Measurements from ENCODE around the gene MMP11.

The MMP11 gene

DNA sequence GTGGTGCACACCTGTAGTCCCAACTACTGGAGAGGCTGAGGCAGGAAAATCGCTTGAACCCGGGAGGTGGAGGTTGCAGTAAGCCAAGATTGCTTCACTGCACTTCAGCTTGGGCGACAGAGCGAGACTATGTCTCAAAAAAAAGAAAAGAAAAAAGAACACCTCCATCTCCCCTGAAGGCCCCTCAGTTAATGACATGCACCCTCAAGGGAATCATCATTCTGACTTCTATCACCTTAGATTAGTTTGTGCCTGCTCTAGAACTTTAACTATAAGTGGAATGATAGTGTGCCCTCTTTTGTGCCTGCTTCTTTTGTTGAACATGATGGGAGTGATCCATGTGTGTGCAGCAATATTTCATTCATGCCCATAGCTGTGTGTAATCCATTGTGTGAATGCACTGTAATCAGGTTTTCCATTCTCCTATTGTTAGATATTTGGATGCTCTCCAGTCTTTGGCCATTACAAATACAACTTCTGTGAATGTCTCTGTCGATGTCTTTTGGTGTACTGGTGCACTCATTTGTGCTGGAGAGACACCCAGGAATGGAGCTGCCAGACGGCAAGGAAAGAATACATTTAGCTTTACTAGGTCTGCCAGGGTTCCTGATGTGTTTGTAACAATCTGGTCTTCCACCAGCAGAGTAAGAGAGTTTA, 17.5 kb upstream of the MMP11 start:
- intact Hi-C loops (cut with DNase I): no loop called here
- DNase-seq: peak in 1 of 42 donors; percentile 53

GRCh38 chr22:23755711-23756110, 16.9 kb upstream of the MMP11 start:
- DNase-seq: no peak
- intact Hi-C loops (cut with DNase I): no loop called here

DNA sequence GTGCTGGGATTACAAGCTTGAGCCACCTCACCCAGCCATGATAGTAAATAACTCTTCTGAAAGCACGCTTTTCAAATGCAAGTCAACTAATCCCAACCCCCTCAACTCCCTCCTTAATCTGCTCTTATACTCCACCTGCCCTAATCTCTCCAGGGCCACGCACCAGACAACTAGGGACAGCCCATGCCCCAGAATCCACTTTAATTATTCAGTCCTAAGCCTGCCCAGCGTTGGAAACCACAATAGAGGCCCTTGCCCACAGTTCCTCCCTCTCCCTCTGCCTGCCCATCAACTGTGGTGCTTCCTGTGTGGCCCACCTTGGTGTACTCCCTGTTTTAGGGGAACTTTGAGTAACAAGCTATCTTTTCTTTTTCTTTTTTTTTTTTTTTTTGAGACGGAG, 15.8 kb upstream of the MMP11 start:
- DNase-seq: no peak
- intact Hi-C loops (cut with DNase I): no loop called here

GRCh38 chr22:23759566-23759965, 13.1 kb upstream of the MMP11 start:
- DNase-seq: no peak
- intact Hi-C loops (cut with DNase I): no loop called here

GRCh38 chr22:23760056-23760455, 12.6 kb upstream of the MMP11 start:
- intact Hi-C loops (cut with DNase I): no loop called here
- DNase-seq: no peak

- DNase-seq: peak in 20 of 42 donors; percentile 26 to 71 (median 48)
- intact Hi-C loops (cut with DNase I): no loop called here
Observed at GRCh38 chr22:23762842-23763578, 9.6 kb upstream of the MMP11 start, which contains the start of gene C22orf15. Gene C22orf15 (plus strand): TSS chr22:23762990. CDS start chr22:23763307, 317 bp downstream.

- intact Hi-C loops (cut with DNase I): no loop called here
- DNase-seq: peak in 15 of 42 donors; percentile 22 to 65 (median 45)
Observed at GRCh38 chr22:23763579-23763945, 9.1 kb upstream of the MMP11 start.

- DNase-seq: no peak
Observed at GRCh38 chr22:23763954-23764353, 8.7 kb upstream of the MMP11 start.

DNA sequence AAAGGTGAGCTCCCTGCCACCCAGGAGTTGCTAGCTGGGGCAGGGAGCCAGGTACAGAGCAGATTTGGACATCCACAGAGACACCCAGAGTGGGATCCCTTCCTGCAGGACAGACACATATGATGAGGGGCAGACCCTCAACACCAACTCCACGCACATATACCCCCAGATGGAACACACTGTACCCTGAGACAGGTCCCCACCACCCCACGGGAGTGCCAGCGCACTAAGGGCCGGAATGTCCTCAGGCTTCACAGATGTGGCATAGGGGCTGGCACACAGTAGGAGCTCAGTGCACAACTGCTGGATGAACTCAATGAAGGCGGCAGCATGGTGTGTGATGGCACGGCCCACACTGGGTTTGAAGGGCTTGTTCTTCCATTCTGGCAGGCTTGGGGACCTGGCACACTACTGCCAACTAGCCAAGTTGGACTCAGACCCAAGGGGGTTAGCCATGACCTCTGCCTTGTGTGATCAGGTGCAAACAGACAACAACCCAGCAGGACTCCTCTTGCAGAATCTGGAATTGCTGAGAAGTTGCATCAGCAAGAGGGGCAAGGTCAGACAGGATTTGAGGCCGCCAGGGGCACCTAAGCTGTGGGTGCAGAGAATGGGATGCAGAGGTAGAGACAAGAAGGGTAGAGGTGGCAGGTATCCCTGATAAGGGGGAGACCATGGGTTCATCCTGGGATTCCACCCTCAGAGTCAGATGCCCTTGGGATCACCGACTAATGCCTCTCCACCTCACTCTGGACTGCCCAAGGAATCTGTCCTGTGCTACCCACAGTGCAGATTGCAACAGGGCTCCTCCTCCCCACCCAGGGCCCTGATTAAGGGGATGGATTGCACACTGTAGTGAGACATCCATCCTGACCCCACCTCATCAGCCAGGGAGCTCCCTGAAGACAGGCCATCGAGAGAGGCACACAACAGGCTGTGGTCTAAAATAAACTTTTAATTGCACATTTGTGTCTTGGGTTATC, 7.5 kb upstream of the MMP11 start:
- intact Hi-C loops (cut with DNase I): loop anchor here (5.0 kb wide), 1 partner anchor 82 kb away; no protein-coding TSS in a partner anchor
- DNase-seq: no peak

More at GRCh38 chr22:23763954-23764353, 8.7 kb upstream of the MMP11 start:
- intact Hi-C loops (cut with DNase I): no loop called here

- DNase-seq: no peak
- intact Hi-C loops (cut with DNase I): loop anchor here (5.0 kb wide), 1 partner anchor 80 kb away; no protein-coding TSS in a partner anchor
Observed at GRCh38 chr22:23767303-23767672, 5.4 kb upstream of the MMP11 start.

DNA sequence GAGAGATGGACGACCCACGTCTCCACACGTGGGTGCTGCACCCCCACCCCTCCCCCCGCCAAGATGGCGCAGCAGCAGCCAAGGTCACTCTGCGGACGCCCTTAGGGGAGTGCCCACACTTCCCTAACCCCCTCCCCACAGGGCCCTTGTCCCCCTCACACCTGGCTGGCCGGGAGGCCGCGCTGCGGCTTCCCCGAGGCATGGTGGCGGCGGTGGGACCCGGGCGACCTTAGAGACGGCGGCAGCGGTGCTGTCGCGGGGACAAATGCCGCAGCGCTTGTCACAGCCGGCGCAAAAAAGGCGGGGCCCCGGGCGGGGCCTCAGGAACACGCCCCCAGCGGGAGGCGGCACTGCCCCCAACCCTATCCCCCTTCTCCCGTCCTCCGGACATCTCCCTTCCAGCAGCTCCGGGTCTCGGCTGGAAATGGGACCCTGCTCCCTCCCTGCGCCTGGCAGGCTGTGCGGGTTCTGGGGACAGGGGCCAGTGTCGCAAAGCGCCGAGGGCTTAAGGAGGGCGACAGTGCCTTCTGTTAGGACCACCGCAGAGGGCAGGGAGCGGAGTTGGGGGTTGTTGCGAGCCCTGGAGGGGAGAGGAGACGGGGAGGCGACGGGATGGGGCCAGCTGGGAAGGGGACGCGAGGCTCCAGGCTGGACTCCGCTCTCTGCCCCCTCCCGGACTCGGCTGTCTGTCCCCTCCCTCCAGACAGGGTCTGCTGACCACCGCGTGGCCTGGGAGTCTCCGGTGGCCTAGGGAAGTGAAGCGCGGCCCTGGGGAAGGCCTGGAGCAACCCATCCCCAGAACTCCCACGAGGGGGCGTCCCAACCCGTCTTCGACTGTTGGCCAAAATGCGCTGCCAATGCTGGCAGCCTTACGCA, 4.7 kb upstream of the MMP11 start, which contains the start of gene CHCHD10:
CHCHD10 (minus strand) TSS at position 300 of the 876 bp plus-strand sequence; CDS start at position 202, 98 bp downstream.
- intact Hi-C loops (cut with DNase I): loop anchor here (5.0 kb wide), 1 partner anchor 79 kb away; no protein-coding TSS in a partner anchor

DNA sequence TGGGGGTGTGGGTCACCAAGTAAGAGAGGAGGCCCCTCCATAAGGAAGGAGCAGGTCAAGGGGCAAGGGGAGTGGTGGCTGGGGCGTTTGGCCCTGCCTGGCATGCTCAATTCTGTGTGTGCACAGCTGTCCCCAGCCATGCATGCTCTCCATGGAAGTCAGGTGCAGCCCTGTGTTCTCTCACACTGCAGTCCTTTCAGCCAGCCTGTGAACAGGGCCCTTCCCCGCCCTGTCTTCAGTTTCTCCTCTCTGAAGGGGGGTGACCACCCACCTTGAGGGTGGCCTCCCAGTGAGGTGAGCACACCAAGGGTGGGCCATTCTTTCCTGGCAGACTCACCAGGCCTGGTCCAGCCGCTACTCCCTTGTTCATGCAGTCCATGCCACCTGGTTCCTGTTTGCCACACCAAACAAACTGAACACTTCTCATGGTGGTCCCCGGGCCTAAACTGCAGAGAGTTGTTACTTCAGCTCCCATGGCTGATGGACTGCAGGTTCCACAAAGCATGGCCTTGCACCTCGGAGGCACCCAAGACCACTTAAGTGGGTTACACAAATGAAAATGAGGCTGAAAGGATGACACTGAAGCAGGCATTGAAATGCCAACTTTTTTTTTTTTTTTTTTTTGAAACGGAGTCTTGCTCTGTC, 3.2 kb upstream of the MMP11 start:
- intact Hi-C loops (cut with DNase I): loop anchor here (5.0 kb wide), 1 partner anchor 78 kb away; no protein-coding TSS in a partner anchor
- DNase-seq: no peak

More for the DNA sequence above, 4.7 kb upstream of the MMP11 start, which contains the start of gene CHCHD10:
- peak; percentile 76 to 96 (median 90) for DNase-seq

DNA sequence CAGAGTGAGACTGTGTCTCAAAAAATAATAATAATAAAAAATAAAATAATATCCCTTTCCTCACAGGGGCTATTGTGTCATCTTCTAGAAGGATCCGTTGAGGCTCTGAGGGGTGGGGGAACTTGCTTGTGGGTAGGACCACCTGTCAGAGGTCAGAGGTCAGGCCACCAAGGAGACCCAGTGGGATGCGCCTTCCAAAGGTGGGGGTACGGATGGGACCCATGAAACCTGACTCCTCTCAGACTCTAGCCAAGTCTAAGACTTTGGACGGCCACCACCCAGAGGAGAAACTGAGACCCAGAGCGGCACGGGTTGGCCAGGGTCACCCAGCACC, 367 bp upstream of the MMP11 start:
- no peak for DNase-seq
- intact Hi-C loops (cut with DNase I): no loop called here

DNA sequence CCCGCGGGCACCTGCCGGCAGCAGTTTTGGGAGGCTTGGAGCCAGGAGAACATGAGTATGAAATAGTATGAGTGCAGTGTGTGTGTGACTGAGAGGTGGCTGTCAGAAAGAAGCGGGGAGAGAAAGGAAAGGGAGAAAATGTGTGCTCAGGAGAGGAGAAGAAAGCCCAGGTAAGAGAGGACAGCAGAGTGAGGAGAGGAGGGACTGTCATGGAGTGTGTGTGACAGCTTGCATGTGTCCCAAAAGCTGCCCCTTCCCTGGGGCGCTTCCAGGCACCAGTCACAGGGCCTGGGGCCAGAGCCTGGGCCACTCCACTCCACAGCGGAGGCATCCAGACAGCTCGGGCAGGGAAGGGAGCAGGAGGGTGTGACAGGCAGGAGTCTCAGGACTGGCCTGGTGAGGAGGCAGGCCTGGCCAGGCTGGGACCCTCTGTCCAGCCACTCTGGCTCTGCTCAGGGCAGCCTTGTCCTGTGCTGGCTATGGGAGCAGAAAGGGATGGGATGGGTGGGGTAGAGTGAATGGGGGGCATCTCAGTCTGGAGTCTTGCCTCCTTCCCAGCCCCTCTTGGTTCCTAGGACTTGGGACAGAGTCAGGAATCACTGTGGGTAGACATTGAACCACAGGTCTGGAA, 949 bp downstream of the MMP11 start:
- intact Hi-C loops (cut with DNase I): no loop called here
- no peak for DNase-seq

DNA sequence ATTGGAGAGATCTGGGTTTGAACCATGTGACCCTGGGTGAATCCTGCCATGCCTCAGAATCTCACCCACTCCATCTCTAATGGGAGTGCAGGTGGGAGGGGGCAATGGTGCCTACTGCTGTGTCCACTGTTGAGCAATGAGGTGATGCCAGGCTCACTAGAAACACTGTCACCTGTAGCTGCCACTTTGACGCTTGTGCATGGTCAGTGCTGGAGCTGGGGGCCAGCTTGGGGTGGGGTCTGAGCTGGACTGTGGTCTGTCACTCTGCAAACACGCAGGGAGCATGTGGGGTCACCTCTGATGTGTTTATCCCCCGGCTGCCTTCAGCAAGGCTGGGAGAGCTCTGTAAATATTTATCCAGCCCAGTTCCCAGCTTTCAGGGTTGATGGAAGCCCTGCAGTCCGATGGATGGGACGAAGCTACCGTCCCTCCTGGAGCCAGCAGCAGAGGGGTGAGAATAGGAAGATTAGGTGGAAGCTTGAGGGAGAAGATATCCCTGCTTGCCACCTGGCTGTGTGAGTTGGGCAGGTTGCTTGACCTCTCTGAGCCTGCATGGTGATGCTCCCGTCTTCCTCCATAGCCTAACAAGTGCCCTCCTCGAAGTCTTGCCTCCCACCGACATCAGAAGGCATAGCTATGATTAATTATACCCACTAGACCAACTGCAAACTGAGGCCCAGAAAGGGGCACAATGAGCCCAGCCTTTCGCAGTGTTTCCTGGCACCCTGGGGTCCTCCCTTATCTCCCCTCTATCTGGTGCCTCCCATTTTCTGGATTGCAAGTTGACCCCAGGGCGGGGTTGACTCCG, 1.7 kb downstream of the MMP11 start:
- DNase-seq: no peak
- intact Hi-C loops (cut with DNase I): no loop called here

DNA sequence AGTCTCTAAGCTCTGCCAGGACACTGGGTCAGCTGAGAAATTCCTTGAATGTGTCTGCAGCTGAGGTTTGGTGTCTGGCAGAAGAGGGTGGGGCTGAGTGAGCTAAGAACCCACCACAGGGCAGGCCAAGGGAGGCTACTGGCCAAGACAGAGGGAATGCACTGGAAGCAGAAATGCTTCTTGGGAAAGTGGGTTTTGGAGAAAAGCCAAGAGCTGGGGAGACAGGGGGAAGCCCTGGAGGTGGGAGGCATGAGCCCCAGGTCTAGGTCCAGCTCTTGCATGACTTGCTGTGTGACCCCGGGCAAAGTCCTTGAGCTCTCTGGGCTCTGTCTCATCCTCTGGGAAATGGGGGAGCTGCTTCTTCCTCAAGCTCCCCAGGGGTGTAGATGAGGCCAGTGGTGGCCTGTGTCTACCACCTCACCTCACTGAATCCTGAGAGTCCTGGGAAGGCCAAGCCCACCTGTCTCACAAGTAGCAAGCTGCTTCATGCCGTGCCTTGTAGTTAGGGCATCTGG, 2.3 kb downstream of the MMP11 start:
- intact Hi-C loops (cut with DNase I): no loop called here
- no peak for DNase-seq
